ENCODE results near the gene RARA. TPM values are rescaled to one million over a fixed set of nuclear protein-coding genes. Genes with fewer than 3 reads are reported as not detected.

The RARA gene
- total RNA-seq, 2 donors from 2014 or later = 22.7 to 27.6 TPM

DNA sequence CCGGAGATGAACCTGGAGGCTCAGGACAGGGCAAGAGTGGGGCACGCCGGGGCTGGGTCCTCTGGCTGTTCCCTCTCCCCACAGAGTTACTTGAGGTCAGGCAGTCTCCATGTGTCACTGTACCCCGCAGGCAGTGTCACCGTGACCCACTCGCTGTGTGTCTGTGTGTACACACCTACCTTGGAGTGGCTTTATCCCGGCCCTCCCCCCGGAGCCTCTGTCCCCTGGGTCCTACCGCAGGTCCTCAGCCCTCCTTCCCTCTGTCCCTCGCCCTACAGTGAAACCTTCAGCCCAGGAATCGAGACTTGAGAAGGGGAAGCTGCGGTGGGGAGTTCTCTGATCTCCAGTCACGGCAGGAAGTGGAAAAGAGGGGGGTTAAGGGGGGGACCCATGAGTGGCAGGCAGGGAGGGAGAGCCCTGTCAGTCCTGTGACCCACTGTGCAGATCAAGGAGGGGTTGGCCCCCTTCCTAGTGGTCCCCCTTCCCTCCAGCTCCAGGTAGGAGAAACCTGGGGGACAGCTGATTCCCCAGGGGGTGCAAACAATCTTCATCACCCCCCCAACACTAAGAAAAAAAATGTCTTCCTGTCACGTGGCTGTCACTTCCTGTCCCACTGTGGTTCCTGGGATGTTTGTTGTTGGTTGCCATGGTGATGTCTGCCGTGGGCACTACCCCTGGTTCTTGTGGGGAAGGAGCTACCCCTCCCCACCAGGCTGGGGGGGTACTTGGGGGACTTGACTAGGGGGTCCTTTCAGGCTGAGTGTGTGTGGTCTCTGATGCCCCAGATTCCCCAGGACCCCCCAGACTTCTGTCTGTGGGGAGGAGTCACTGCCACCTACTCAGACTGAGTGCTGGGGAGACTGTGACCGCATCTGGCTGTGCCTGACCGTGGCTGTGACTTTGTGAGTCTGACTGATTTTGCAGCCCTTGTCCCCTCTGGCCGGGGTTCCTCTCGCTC is 13.7 kb downstream of the RARA start:
- no peak overlapping the region for H3K4me3 Mint-ChIP-seq
- peaks cover 13% of the 10 kb centered on the region for H3K27me3 Mint-ChIP-seq (ENCODE audit: insufficient read depth)
- no peaks in the 10 kb centered on the region for H3K36me3 Mint-ChIP-seq (ENCODE audit: low read depth)
- H3K4me1 ChIP-seq (ENCODE audit: control insufficient read depth, insufficient read depth, low read length) = peaks cover 12% of the 10 kb centered on the region
- WGBS, 2 experiments (ENCODE audit: insufficient coverage in 1 of 2, insufficient read length in 1 of 2) = 64 to 81% methylated on average over 10 to 19 of the region's 19 CpGs
- no peaks in the 10 kb centered on the region for H3K9me3 Mint-ChIP-seq
- no peak overlapping the region for H3K4me3 ChIP-seq (ENCODE audit: low read length)
- H3K4me1 Mint-ChIP-seq = peaks cover 38% of the 10 kb centered on the region
- no peak overlapping the region for H3K27ac Mint-ChIP-seq
- H3K27me3 ChIP-seq (ENCODE audit: control insufficient read depth, insufficient read depth, low read length, poor library complexity, severe bottlenecking) = peaks cover 5% of the 10 kb centered on the region
- peak overlapping the region; percentile 76 for H3K27ac ChIP-seq (ENCODE audit: low read depth, low read length)
- H3K9me3 ChIP-seq (ENCODE audit: control insufficient read depth, low read length) = no peaks in the 10 kb centered on the region
- peak; percentile 75 for DNase-seq
- H3K9ac ChIP-seq (ENCODE audit: extremely low read depth, low read length, poor library complexity, severe bottlenecking) = no peak overlapping the region
- H3K36me3 ChIP-seq (ENCODE audit: control insufficient read depth, insufficient read depth, low read length) = no peaks in the 10 kb centered on the region
- TF ChIP-seq, protein P1, sequence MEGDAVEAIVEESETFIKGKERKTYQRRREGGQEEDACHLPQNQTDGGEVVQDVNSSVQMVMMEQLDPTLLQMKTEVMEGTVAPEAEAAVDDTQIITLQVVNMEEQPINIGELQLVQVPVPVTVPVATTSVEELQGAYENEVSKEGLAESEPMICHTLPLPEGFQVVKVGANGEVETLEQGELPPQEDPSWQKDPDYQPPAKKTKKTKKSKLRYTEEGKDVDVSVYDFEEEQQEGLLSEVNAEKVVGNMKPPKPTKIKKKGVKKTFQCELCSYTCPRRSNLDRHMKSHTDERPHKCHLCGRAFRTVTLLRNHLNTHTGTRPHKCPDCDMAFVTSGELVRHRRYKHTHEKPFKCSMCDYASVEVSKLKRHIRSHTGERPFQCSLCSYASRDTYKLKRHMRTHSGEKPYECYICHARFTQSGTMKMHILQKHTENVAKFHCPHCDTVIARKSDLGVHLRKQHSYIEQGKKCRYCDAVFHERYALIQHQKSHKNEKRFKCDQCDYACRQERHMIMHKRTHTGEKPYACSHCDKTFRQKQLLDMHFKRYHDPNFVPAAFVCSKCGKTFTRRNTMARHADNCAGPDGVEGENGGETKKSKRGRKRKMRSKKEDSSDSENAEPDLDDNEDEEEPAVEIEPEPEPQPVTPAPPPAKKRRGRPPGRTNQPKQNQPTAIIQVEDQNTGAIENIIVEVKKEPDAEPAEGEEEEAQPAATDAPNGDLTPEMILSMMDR (conservative IDR thresholded peaks at IDR 0.05) = no peak

DNA sequence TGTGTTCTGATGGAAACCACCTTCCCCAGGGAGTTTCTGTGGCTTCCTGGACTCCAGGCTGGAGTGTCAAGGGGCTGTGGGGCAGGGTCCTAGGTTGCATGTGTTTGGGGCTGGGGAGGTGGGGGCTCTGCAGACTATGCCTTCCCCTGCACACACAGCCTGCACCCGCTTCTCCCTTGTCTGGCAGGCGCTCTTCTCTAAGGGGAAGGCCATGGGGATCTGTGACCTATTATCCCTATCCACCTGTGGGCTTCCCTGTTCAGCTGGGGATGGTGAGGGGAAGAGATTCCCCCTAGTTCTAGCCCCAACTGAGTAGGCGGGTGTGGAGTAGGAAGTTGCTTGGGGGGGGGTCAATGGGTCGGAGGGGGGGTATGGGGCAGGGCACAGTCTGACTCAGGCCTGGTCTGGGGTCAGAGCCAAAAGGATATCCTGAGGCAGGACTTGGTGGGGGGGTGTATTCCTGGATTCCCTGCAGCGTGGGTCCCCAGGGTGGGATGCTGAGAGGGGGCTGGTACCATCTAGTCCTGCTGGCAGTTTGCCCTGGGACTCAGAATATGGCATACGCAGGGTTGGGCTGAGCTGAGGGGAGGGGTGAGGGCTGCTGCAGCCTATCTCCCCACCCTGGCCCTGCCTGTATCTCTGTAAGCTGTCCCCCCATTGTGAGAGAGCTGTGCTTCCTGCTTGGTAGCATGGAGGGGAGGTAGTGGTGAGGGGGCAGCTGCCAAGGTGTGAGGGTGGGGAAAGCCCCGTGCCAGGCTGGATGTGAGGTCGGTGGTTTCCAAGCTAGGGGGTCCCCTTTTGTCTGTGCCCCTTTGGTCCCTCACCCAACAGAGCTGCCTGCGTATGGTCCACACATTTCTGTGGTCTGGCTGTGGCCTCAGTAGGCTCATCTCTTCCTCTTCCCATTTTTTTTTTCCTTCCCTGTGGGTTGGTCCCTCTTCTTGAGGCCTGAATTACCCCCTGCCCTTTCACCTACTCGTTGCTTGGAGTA is 14.7 kb downstream of the RARA start:
- H3K27ac ChIP-seq (ENCODE audit: low read depth, low read length) = peak overlapping the region; percentile 76
- 81 to 92% methylated on average over 3 to 9 of the region's 10 CpGs for WGBS, 2 experiments (ENCODE audit: insufficient coverage in 1 of 2, insufficient read length in 1 of 2)
- H3K36me3 Mint-ChIP-seq (ENCODE audit: low read depth) = no peaks in the 10 kb centered on the region

More for the DNA sequence above, 14.7 kb downstream of the RARA start:
- peaks cover 11% of the 10 kb centered on the region for H3K27me3 Mint-ChIP-seq (ENCODE audit: insufficient read depth)
- H3K9me3 Mint-ChIP-seq = no peaks in the 10 kb centered on the region
- H3K27ac Mint-ChIP-seq = no peak overlapping the region
- H3K27me3 ChIP-seq (ENCODE audit: control insufficient read depth, insufficient read depth, low read length, poor library complexity, severe bottlenecking) = peaks cover 4% of the 10 kb centered on the region
- TF ChIP-seq, protein P1 (conservative IDR thresholded peaks at IDR 0.05) = no peak
- H3K4me3 Mint-ChIP-seq = no peak overlapping the region
- H3K9ac ChIP-seq (ENCODE audit: extremely low read depth, low read length, poor library complexity, severe bottlenecking) = no peak overlapping the region
- no peaks in the 10 kb centered on the region for H3K36me3 ChIP-seq (ENCODE audit: control insufficient read depth, insufficient read depth, low read length)
- peaks cover 12% of the 10 kb centered on the region for H3K4me1 ChIP-seq (ENCODE audit: control insufficient read depth, insufficient read depth, low read length)
- no peak for DNase-seq
- H3K4me1 Mint-ChIP-seq = peaks cover 35% of the 10 kb centered on the region
- no peak overlapping the region for H3K4me3 ChIP-seq (ENCODE audit: low read length)
- H3K9me3 ChIP-seq (ENCODE audit: control insufficient read depth, low read length) = no peaks in the 10 kb centered on the region
